ENCODE data around the gene INSIG2. TPM values are rescaled to one million over a fixed set of nuclear protein-coding genes. Genes with fewer than 3 reads are reported as not detected.

INSIG2 gene
- total and polyA plus RNA-seq, 2 experiments from 2014 or later = 8.1 to 15.1 TPM

DNA sequence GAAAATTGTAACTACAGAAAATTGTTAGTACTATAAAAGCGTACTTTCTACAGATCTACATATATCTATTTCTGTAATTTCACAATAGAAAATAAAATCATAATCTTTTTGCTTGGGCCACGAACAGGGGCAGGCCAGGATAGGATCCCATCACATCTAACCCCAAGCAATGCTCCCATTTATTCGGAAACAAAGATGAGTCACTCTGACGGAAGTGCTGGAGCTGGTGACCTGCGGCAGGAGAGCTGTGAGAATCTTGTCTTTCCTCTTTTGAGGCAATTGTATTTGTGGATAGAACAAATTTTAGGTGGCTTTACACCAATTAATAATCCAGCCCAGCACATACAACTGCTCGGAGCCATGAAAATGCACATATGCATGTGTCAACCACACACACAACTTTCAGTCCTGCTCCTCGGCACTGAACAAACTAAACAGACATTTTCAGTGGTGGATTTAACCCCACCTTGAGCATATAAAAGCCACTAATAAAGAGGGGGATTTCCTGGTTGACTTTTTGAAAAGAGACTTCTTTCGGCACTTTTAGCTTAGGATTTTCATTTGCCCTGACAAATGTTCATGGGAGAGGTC lies 22.3 kb upstream of the INSIG2 start:
- Histone ChIP-seq H3K4me2 (no peak overlapping the region), H3F3A (replicated peaks; ENCODE audit: low read depth) (no peaks in the 10 kb centered on the region), H3K27me3 (ENCODE audit: insufficient read depth) (no peaks in the 10 kb centered on the region), H4K20me1 (replicated peaks; ENCODE audit: insufficient read depth) (no peaks in the 10 kb centered on the region), H3K9me2 (ENCODE audit: insufficient read depth) (no peaks in the 10 kb centered on the region), H3K27ac (ENCODE audit: low read depth) (no peak overlapping the region), H3K4me1 (ENCODE audit: insufficient read depth) (no peaks in the 10 kb centered on the region), H3K79me2 (replicated peaks; ENCODE audit: insufficient read depth) (no peaks in the 10 kb centered on the region), H2AFZ (peak overlapping the region; percentile 2; the same call in 1 of the 2 replicates), H3K4me3 (no peak overlapping the region), H3K36me3 (ENCODE audit: insufficient read depth) (no peaks in the 10 kb centered on the region)
- H3K27ac Mint-ChIP-seq = no peak overlapping the region
- DNase-seq (ENCODE audit: low spot score) (no peak), ATAC-seq (no peak)
- no peaks in the 10 kb centered on the region for H3K27me3 Mint-ChIP-seq (ENCODE audit: insufficient read depth, low read depth, poor library complexity)
- no peaks in the 10 kb centered on the region for H3K36me3 Mint-ChIP-seq (ENCODE audit: low read depth)
- no peak overlapping the region for H3K4me3 Mint-ChIP-seq
- no peak for TF ChIP-seq ZNF331 (CRISPR knock-in tag; IDR thresholded peaks at IDR 0.05; ENCODE audit: low read depth)
- H3K9me3 Mint-ChIP-seq = no peaks in the 10 kb centered on the region
- no peaks in the 10 kb centered on the region; the same call in 2 of the 3 replicates for H3K4me1 Mint-ChIP-seq

DNA sequence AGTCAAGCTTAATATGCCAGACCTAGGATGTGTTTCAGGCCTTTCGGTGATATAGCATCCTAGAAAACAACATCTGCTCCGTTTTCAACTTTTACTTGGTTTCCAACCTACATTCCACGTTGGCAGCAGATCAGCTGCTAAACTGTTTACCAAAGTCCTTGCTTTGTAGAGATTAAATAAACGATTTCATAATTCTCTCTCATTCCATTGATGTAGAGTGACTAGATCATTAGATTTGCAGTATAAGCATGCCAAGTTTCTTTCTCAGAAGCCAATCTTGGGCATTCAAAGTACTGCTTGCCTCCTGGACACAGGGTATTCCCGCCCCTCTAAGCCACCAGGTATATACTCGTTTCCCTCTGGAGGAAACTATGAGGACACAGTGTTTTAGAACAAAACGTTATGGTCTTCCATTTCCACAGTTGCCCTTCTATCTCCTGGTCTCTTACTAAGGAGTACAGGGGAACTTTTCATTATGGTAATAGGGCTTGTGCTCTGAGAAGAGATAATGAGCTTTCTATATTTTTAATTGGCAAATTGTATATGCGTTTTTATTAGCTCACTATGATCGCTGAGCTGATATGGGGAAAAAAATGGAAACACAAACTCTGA lies 10.5 kb upstream of the INSIG2 start:
- no peak for DNase-seq (ENCODE audit: low spot score)
- Mint-ChIP-seq H3K36me3 (ENCODE audit: low read depth) (no peaks in the 10 kb centered on the region), H3K9me3 (no peaks in the 10 kb centered on the region), H3K27ac (no peak overlapping the region), H3K27me3 (ENCODE audit: insufficient read depth, low read depth, poor library complexity) (peaks cover 5% of the 10 kb centered on the region), H3K4me1 (peaks cover 3% of the 10 kb centered on the region; the same call in 2 of the 3 replicates), H3K4me3 (no peak overlapping the region)
- Histone ChIP-seq H3K27me3 (ENCODE audit: insufficient read depth) (no peaks in the 10 kb centered on the region), H2AFZ (peak overlapping the region; percentile 49; the same call in 1 of the 2 replicates), H3K27ac (ENCODE audit: low read depth) (no peak overlapping the region), H3K4me2 (no peak overlapping the region), H3K36me3 (ENCODE audit: insufficient read depth) (no peaks in the 10 kb centered on the region), H3F3A (replicated peaks; ENCODE audit: low read depth) (no peaks in the 10 kb centered on the region), H3K79me2 (replicated peaks; ENCODE audit: insufficient read depth) (no peaks in the 10 kb centered on the region), H3K4me1 (ENCODE audit: insufficient read depth) (no peaks in the 10 kb centered on the region), H4K20me1 (replicated peaks; ENCODE audit: insufficient read depth) (no peaks in the 10 kb centered on the region), H3K4me3 (no peak overlapping the region), H3K9me2 (ENCODE audit: insufficient read depth) (no peaks in the 10 kb centered on the region)
- TF ChIP-seq, protein P1, sequence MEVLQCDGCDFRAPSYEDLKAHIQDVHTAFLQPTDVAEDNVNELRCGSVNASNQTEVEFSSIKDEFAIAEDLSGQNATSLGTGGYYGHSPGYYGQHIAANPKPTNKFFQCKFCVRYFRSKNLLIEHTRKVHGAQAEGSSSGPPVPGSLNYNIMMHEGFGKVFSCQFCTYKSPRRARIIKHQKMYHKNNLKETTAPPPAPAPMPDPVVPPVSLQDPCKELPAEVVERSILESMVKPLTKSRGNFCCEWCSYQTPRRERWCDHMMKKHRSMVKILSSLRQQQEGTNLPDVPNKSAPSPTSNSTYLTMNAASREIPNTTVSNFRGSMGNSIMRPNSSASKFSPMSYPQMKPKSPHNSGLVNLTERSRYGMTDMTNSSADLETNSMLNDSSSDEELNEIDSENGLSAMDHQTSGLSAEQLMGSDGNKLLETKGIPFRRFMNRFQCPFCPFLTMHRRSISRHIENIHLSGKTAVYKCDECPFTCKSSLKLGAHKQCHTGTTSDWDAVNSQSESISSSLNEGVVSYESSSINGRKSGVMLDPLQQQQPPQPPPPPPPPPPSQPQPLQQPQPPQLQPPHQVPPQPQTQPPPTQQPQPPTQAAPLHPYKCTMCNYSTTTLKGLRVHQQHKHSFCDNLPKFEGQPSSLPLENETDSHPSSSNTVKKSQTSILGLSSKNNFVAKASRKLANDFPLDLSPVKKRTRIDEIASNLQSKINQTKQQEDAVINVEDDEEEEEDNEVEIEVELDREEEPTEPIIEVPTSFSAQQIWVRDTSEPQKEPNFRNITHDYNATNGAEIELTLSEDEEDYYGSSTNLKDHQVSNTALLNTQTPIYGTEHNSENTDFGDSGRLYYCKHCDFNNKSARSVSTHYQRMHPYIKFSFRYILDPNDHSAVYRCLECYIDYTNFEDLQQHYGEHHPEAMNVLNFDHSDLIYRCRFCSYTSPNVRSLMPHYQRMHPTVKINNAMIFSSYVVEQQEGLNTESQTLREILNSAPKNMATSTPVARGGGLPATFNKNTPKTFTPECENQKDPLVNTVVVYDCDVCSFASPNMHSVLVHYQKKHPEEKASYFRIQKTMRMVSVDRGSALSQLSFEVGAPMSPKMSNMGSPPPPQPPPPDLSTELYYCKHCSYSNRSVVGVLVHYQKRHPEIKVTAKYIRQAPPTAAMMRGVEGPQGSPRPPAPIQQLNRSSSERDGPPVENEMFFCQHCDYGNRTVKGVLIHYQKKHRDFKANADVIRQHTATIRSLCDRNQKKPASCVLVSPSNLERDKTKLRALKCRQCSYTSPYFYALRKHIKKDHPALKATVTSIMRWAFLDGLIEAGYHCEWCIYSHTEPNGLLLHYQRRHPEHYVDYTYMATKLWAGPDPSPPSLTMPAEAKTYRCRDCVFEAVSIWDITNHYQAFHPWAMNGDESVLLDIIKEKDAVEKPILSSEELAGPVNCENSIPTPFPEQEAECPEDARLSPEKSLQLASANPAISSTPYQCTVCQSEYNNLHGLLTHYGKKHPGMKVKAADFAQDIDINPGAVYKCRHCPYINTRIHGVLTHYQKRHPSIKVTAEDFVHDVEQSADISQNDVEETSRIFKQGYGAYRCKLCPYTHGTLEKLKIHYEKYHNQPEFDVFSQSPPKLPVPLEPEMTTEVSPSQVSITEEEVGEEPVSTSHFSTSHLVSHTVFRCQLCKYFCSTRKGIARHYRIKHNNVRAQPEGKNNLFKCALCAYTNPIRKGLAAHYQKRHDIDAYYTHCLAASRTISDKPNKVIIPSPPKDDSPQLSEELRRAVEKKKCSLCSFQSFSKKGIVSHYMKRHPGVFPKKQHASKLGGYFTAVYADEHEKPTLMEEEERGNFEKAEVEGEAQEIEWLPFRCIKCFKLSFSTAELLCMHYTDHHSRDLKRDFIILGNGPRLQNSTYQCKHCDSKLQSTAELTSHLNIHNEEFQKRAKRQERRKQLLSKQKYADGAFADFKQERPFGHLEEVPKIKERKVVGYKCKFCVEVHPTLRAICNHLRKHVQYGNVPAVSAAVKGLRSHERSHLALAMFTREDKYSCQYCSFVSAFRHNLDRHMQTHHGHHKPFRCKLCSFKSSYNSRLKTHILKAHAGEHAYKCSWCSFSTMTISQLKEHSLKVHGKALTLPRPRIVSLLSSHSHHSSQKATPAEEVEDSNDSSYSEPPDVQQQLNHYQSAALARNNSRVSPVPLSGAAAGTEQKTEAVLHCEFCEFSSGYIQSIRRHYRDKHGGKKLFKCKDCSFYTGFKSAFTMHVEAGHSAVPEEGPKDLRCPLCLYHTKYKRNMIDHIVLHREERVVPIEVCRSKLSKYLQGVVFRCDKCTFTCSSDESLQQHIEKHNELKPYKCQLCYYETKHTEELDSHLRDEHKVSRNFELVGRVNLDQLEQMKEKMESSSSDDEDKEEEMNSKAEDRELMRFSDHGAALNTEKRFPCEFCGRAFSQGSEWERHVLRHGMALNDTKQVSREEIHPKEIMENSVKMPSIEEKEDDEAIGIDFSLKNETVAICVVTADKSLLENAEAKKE (CRISPR knock-in tag; IDR thresholded peaks at IDR 0.05) = no peak
- TF ChIP-seq, protein P2, sequence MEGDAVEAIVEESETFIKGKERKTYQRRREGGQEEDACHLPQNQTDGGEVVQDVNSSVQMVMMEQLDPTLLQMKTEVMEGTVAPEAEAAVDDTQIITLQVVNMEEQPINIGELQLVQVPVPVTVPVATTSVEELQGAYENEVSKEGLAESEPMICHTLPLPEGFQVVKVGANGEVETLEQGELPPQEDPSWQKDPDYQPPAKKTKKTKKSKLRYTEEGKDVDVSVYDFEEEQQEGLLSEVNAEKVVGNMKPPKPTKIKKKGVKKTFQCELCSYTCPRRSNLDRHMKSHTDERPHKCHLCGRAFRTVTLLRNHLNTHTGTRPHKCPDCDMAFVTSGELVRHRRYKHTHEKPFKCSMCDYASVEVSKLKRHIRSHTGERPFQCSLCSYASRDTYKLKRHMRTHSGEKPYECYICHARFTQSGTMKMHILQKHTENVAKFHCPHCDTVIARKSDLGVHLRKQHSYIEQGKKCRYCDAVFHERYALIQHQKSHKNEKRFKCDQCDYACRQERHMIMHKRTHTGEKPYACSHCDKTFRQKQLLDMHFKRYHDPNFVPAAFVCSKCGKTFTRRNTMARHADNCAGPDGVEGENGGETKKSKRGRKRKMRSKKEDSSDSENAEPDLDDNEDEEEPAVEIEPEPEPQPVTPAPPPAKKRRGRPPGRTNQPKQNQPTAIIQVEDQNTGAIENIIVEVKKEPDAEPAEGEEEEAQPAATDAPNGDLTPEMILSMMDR (conservative IDR thresholded peaks at IDR 0.05; ENCODE audit: low read depth in 2 of 2) = no peak
- TF ChIP-seq, protein P3, sequence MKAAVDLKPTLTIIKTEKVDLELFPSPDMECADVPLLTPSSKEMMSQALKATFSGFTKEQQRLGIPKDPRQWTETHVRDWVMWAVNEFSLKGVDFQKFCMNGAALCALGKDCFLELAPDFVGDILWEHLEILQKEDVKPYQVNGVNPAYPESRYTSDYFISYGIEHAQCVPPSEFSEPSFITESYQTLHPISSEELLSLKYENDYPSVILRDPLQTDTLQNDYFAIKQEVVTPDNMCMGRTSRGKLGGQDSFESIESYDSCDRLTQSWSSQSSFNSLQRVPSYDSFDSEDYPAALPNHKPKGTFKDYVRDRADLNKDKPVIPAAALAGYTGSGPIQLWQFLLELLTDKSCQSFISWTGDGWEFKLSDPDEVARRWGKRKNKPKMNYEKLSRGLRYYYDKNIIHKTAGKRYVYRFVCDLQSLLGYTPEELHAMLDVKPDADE (IDR thresholded peaks at IDR 0.05) = no peak
- no peak for ATAC-seq

Measured in GM23338 (cell line).